ENCODE results near the gene FBXW11. TPM values are rescaled to one million over a fixed set of nuclear protein-coding genes. Genes with fewer than 3 reads are reported as not detected.

Gene FBXW11
- polyA plus RNA-seq, 1 experiment = 77.1 TPM

GRCh38 chr5:171966270-171966669 is 40.2 kb downstream of the FBXW11 start:
- TF ChIP-seq CTCF (IDR thresholded peaks at IDR 0.05; ENCODE audit: low read depth, low read length) = no peak
- Histone ChIP-seq H3K9me3 (ENCODE audit: control insufficient read depth, insufficient read depth, low read length) (peaks cover 2% of the 10 kb centered on the region), H3K27ac (ENCODE audit: low read depth, low read length) (no peak overlapping the region), H3K4me3 (ENCODE audit: low read depth, low read length) (no peak overlapping the region), H3K27me3 (ENCODE audit: control insufficient read depth, insufficient read depth, low read length) (no peaks in the 10 kb centered on the region)
- ChIA-PET CTCF (interaction anchor here (1.0 to 1.1 kb wide), 2 partner anchors 55 to 223 kb away, joined by 3 read pairs; partner anchors contain the start of gene STK10), POLR2A (no interaction called here)
- no peak for DNase-seq (ENCODE audit: low read depth, low spot score)

- Histone ChIP-seq H3K27ac (ENCODE audit: low read depth, low read length) (no peak overlapping the region), H3K9me3 (ENCODE audit: control insufficient read depth, insufficient read depth, low read length) (peaks cover 2% of the 10 kb centered on the region), H3K27me3 (ENCODE audit: control insufficient read depth, insufficient read depth, low read length) (no peaks in the 10 kb centered on the region), H3K4me3 (ENCODE audit: low read depth, low read length) (no peak overlapping the region)
- DNase-seq (ENCODE audit: low read depth, low spot score) = no peak
- ChIA-PET CTCF (interaction anchor here (1.0 to 1.1 kb wide), 2 partner anchors 54 to 223 kb away, joined by 3 read pairs; partner anchors contain the start of gene STK10), POLR2A (no interaction called here)
- no peak for TF ChIP-seq CTCF (IDR thresholded peaks at IDR 0.05; ENCODE audit: low read depth, low read length)
Measured at GRCh38 chr5:171965745-171966144, 40.7 kb downstream of the FBXW11 start.

- POLR2A ChIA-PET = interaction anchor here (0.5 kb wide), 1 partner anchor 14 kb away, joined by 3 read pairs; no protein-coding TSS in a partner anchor
- no peak overlapping the region for H3K4me3 ChIP-seq (ENCODE audit: low read depth, low read length)
- DNase-seq (ENCODE audit: low read depth, low spot score) = no peak
- no peak overlapping the region for H3K27ac ChIP-seq (ENCODE audit: low read depth, low read length)
- no peaks in the 10 kb centered on the region; the same call in 1 of the 2 replicates for H3K9me3 ChIP-seq (ENCODE audit: control insufficient read depth, insufficient read depth, low read length)
- TF ChIP-seq CTCF (IDR thresholded peaks at IDR 0.05; ENCODE audit: low read depth, low read length) = no peak
- no peaks in the 10 kb centered on the region for H3K27me3 ChIP-seq (ENCODE audit: control insufficient read depth, insufficient read depth, low read length)
- CTCF ChIA-PET = no interaction called here
Measured at GRCh38 chr5:171963416-171963815, 43.0 kb downstream of the FBXW11 start.

- no peak for DNase-seq (ENCODE audit: low read depth, low spot score)
- ChIA-PET CTCF (interaction anchor here (0.6 to 1.0 kb wide), 2 partner anchors 15 to 98 kb away, joined by 3 to 6 read pairs; no protein-coding TSS in a partner anchor), POLR2A (no interaction called here)
- no peak overlapping the region for H3K4me3 ChIP-seq (ENCODE audit: low read depth, low read length)
- H3K27me3 ChIP-seq (ENCODE audit: control insufficient read depth, insufficient read depth, low read length) = no peaks in the 10 kb centered on the region
- no peak for TF ChIP-seq CTCF (IDR thresholded peaks at IDR 0.05; ENCODE audit: low read depth, low read length)
- no peak overlapping the region for H3K27ac ChIP-seq (ENCODE audit: low read depth, low read length)
- H3K9me3 ChIP-seq (ENCODE audit: control insufficient read depth, insufficient read depth, low read length) = no peaks in the 10 kb centered on the region
Measured at GRCh38 chr5:171961117-171961516, 45.3 kb downstream of the FBXW11 start.

- no peak overlapping the region for H3K27ac ChIP-seq (ENCODE audit: low read depth, low read length)
- no peak for DNase-seq (ENCODE audit: low read depth, low spot score)
- H3K27me3 ChIP-seq (ENCODE audit: control insufficient read depth, insufficient read depth, low read length) = no peaks in the 10 kb centered on the region
- ChIA-PET POLR2A (no interaction called here), CTCF (interaction anchor here (1.3 kb wide), 1 partner anchor 231 kb away, joined by 3 read pairs; no protein-coding TSS in a partner anchor)
- no peaks in the 10 kb centered on the region for H3K9me3 ChIP-seq (ENCODE audit: control insufficient read depth, insufficient read depth, low read length)
- TF ChIP-seq CTCF (IDR thresholded peaks at IDR 0.05; ENCODE audit: low read depth, low read length) = no peak
- H3K4me3 ChIP-seq (ENCODE audit: low read depth, low read length) = no peak overlapping the region
Measured at GRCh38 chr5:171957591-171958251, 48.7 kb downstream of the FBXW11 start.

All from AG04450 (cell line).